Measurements from ENCODE around the gene CXXC4. TPM values are rescaled to one million over a fixed set of nuclear protein-coding genes. Genes with fewer than 3 reads are reported as not detected.

CXXC4 gene
- polyA plus RNA-seq, 3 donors, result not detected

DNA sequence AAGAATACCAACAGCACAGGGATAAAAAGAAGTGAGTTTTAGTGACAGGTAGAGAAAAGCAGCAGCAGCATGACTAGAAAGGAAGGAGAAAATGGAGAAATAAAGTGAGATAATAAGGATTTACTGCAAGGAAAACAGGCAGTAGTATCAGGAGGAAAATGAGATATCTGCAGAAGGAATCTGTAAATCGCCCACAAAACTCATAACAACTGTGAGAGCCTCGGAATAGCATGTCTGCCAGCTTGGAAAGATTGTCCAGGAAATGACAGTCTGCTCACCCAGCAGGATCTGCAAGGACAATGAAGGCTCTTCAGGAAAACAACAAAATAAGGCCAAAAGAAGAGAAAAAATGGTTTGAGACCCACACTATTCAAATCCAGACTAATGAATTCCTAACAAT lies 47.4 kb downstream of the CXXC4 start:
- H3K27ac ChIP-seq (ENCODE audit: low read depth in 1 of 2, low read length in 2 of 2), result no peak overlapping the region
- H3K4me1 ChIP-seq (ENCODE audit: control insufficient read depth in 1 of 2, insufficient read depth in 2 of 2, low read length in 2 of 2), result no peaks in the 10 kb centered on the region
- TF ChIP-seq, protein P1, sequence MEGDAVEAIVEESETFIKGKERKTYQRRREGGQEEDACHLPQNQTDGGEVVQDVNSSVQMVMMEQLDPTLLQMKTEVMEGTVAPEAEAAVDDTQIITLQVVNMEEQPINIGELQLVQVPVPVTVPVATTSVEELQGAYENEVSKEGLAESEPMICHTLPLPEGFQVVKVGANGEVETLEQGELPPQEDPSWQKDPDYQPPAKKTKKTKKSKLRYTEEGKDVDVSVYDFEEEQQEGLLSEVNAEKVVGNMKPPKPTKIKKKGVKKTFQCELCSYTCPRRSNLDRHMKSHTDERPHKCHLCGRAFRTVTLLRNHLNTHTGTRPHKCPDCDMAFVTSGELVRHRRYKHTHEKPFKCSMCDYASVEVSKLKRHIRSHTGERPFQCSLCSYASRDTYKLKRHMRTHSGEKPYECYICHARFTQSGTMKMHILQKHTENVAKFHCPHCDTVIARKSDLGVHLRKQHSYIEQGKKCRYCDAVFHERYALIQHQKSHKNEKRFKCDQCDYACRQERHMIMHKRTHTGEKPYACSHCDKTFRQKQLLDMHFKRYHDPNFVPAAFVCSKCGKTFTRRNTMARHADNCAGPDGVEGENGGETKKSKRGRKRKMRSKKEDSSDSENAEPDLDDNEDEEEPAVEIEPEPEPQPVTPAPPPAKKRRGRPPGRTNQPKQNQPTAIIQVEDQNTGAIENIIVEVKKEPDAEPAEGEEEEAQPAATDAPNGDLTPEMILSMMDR (IDR thresholded peaks at IDR 0.05), result no peak
- no CpG with 5 or more reads among the region's 2 CpGs for WGBS (ENCODE audit: insufficient coverage)
- H3K9ac ChIP-seq (ENCODE audit: insufficient read depth, low read length, poor library complexity, severe bottlenecking), result no peak overlapping the region
- no peaks in the 10 kb centered on the region for H3K4me1 Mint-ChIP-seq
- H2AFZ ChIP-seq (ENCODE audit: insufficient read depth, low read depth, low read length, poor library complexity, severe bottlenecking), result no peak overlapping the region
- H3K36me3 Mint-ChIP-seq, result no peaks in the 10 kb centered on the region
- H3K4me3 Mint-ChIP-seq, result no peak overlapping the region
- no peaks in the 10 kb centered on the region for H3K79me2 ChIP-seq (ENCODE audit: insufficient read depth, low read length)
- H3K27me3 ChIP-seq (ENCODE audit: control insufficient read depth in 2 of 2, insufficient read depth in 2 of 2, low read length in 2 of 2), result no peaks in the 10 kb centered on the region
- no peaks in the 10 kb centered on the region for H3K9me3 ChIP-seq (replicated peaks in 1 of 2; ENCODE audit: control insufficient read depth in 1 of 2, insufficient read depth in 1 of 2, low read length in 2 of 2)
- DNase-seq, result no peak
- H3K27me3 Mint-ChIP-seq (ENCODE audit: low read depth in 3 of 3), result no peaks in the 10 kb centered on the region
- H3K9me3 Mint-ChIP-seq, result peaks cover 0 to 3% (median 0%) of the 10 kb centered on the region in 7 donors
- H3K36me3 ChIP-seq (replicated peaks in 1 of 2; ENCODE audit: control insufficient read depth in 1 of 2, insufficient read depth in 2 of 2, low read length in 2 of 2), result no peaks in the 10 kb centered on the region
- no peak overlapping the region for H3K4me3 ChIP-seq (replicated peaks in 1 of 3; ENCODE audit: low read depth in 2 of 3, low read length in 3 of 3)
- intact Hi-C loops (cut with micrococcal nuclease), result no loop called here
- no peak overlapping the region for H3K27ac Mint-ChIP-seq
- H3K4me2 ChIP-seq (replicated peaks; ENCODE audit: extremely low read depth, low read length, poor library complexity, severe bottlenecking), result no peak overlapping the region
- no peaks in the 10 kb centered on the region for H4K20me1 ChIP-seq (ENCODE audit: insufficient read depth, low read length)

DNA sequence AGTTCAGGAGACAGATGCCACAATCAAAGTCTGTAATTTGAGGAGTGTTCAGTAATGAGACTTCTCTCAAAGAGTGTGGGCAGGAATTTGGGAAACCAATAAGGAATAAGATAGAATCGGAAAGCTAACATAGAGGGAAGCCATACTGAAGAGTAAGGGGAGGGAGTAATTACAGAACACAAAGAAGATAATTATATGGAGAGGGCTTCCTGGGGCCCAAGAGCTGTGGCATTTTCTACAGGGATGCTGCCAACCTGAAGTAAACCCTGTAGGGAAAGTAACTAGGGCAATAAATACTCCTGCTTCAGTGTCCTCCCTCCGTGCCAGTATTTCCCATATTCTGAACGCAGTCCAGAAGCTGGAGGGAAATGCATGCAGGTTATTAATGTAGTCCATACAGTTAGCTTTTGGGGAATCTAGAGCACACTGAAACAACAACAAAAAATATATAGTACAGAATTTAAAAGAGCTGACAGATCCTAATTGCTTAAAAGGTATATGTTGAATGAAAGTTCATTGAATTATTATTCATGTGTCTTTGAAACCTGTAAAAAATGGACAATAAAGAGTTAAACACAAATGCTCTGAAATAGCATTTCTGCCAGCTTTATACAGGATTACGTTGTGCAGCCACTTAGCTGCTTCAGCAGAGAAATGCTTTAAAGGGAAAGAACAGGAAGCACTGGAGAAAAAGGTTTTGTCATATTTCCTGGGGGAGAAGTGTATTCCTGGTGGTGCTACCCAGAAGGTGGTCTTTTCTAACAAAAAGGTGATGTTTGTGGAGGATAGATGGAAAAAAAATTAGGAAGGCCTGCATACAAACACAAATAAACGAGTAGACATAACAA lies 48.0 kb downstream of the CXXC4 start:
- 67% methylated on average over 2 of the region's 5 CpGs for WGBS (ENCODE audit: insufficient coverage)
- no peaks in the 10 kb centered on the region for H3K36me3 ChIP-seq (replicated peaks in 1 of 2; ENCODE audit: control insufficient read depth in 1 of 2, insufficient read depth in 2 of 2, low read length in 2 of 2)
- TF ChIP-seq, protein P1 (IDR thresholded peaks at IDR 0.05), result no peak
- H3K4me2 ChIP-seq (replicated peaks; ENCODE audit: extremely low read depth, low read length, poor library complexity, severe bottlenecking), result no peak overlapping the region
- H3K4me1 ChIP-seq (ENCODE audit: control insufficient read depth in 1 of 2, insufficient read depth in 2 of 2, low read length in 2 of 2), result no peaks in the 10 kb centered on the region
- H3K4me3 ChIP-seq (replicated peaks in 1 of 3; ENCODE audit: low read depth in 2 of 3, low read length in 3 of 3), result no peak overlapping the region
- intact Hi-C loops (cut with micrococcal nuclease), result no loop called here
- H3K79me2 ChIP-seq (ENCODE audit: insufficient read depth, low read length), result no peaks in the 10 kb centered on the region
- Mint-ChIP-seq H3K27me3 (ENCODE audit: low read depth in 3 of 3) (no peaks in the 10 kb centered on the region), H3K4me3 (no peak overlapping the region), H3K9me3 (peaks cover 0 to 3% (median 0%) of the 10 kb centered on the region in 7 donors), H3K4me1 (no peaks in the 10 kb centered on the region), H3K27ac (no peak overlapping the region), H3K36me3 (no peaks in the 10 kb centered on the region)
- no peaks in the 10 kb centered on the region for H3K27me3 ChIP-seq (ENCODE audit: control insufficient read depth in 2 of 2, insufficient read depth in 2 of 2, low read length in 2 of 2)
- no peaks in the 10 kb centered on the region for H3K9me3 ChIP-seq (replicated peaks in 1 of 2; ENCODE audit: control insufficient read depth in 1 of 2, insufficient read depth in 1 of 2, low read length in 2 of 2)
- no peaks in the 10 kb centered on the region for H4K20me1 ChIP-seq (ENCODE audit: insufficient read depth, low read length)
- no peak overlapping the region for H2AFZ ChIP-seq (ENCODE audit: insufficient read depth, low read depth, low read length, poor library complexity, severe bottlenecking)
- H3K27ac ChIP-seq (ENCODE audit: low read depth in 1 of 2, low read length in 2 of 2), result no peak overlapping the region
- DNase-seq, result no peak
- no peak overlapping the region for H3K9ac ChIP-seq (ENCODE audit: insufficient read depth, low read length, poor library complexity, severe bottlenecking)

Data from CD14-positive monocyte (primary cell).